ENCODE results near the gene ATPAF2.
A peak's percentile ranks its signal among the peaks of the same experiment; 100 is the strongest.

The ATPAF2 gene

GRCh38 chr17:18039535-18040260, 730 bp upstream of the ATPAF2 start:
- DNase-seq, result no peak

GRCh38 chr17:18038149-18038850, 668 bp downstream of the ATPAF2 start:
- DNase-seq, result peak; percentile 14

GRCh38 chr17:18037486-18037885, 1.5 kb downstream of the ATPAF2 start:
- no peak for DNase-seq

GRCh38 chr17:18035704-18036103, 3.3 kb downstream of the ATPAF2 start:
- no peak for DNase-seq

- peak; percentile 60 for DNase-seq
Measured at GRCh38 chr17:18033442-18034099, 5.4 kb downstream of the ATPAF2 start.

GRCh38 chr17:18031955-18032354, 7.0 kb downstream of the ATPAF2 start:
- DNase-seq, result no peak

- no peak for DNase-seq
Measured at GRCh38 chr17:18028952-18029540, 9.9 kb downstream of the ATPAF2 start.

GRCh38 chr17:18028114-18028951, 10.6 kb downstream of the ATPAF2 start:
- no peak for DNase-seq

GRCh38 chr17:18027280-18027679, 11.7 kb downstream of the ATPAF2 start:
- DNase-seq, result no peak

GRCh38 chr17:18025945-18026776, 12.8 kb downstream of the ATPAF2 start:
- DNase-seq, result no peak

GRCh38 chr17:18025241-18025944, 13.6 kb downstream of the ATPAF2 start:
- DNase-seq, result no peak

- no peak for DNase-seq
Measured at GRCh38 chr17:18021372-18021771, 17.6 kb downstream of the ATPAF2 start.

- no peak for DNase-seq
Measured at GRCh38 chr17:18020971-18021370, 18.0 kb downstream of the ATPAF2 start.

GRCh38 chr17:18019838-18020154, 19.2 kb downstream of the ATPAF2 start:
- no peak for DNase-seq

GRCh38 chr17:18018411-18018921, 20.5 kb downstream of the ATPAF2 start:
- no peak for DNase-seq

GRCh38 chr17:18017958-18018357, 21.0 kb downstream of the ATPAF2 start:
- no peak for DNase-seq

GRCh38 chr17:18016426-18016825, 22.5 kb downstream of the ATPAF2 start:
- no peak for DNase-seq

GRCh38 chr17:18015593-18015992, 23.4 kb downstream of the ATPAF2 start:
- DNase-seq, result no peak

GRCh38 chr17:18014006-18014405, 25.0 kb downstream of the ATPAF2 start:
- no peak for DNase-seq

- no peak for DNase-seq
Measured at GRCh38 chr17:18011286-18011685, 27.7 kb downstream of the ATPAF2 start.
